ENCODE results near the gene FOXO3.

Gene FOXO3

DNA sequence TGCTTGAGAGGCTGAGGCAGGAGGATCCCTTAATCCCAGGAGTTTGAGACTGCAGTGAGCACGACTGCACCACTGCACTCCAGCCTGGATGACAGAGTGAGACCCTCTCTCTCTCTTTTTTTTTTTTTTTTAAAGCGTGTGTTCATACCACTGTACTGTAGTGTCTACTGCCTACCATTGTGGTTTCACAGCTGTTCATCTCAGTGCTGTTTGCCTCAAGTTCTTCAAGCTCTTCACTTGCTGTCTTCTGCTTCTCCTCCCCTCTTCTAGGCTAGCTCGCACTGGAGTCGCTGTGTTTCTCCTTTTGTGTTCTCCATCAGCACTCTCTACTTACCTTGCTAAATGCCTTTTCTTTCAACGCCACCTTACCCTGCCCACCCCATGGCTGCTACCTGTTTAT lies 7.4 kb downstream of the FOXO3 start:
- Histone ChIP-seq H3K27me3 (ENCODE audit: insufficient read depth, low read depth, severe bottlenecking) (no peaks in the 10 kb centered on the region), H3K27ac (no peak overlapping the region)
- TF ChIP-seq, protein P1, sequence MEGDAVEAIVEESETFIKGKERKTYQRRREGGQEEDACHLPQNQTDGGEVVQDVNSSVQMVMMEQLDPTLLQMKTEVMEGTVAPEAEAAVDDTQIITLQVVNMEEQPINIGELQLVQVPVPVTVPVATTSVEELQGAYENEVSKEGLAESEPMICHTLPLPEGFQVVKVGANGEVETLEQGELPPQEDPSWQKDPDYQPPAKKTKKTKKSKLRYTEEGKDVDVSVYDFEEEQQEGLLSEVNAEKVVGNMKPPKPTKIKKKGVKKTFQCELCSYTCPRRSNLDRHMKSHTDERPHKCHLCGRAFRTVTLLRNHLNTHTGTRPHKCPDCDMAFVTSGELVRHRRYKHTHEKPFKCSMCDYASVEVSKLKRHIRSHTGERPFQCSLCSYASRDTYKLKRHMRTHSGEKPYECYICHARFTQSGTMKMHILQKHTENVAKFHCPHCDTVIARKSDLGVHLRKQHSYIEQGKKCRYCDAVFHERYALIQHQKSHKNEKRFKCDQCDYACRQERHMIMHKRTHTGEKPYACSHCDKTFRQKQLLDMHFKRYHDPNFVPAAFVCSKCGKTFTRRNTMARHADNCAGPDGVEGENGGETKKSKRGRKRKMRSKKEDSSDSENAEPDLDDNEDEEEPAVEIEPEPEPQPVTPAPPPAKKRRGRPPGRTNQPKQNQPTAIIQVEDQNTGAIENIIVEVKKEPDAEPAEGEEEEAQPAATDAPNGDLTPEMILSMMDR (IDR thresholded peaks at IDR 0.05; ENCODE audit: low read depth, low read length), result no peak

DNA sequence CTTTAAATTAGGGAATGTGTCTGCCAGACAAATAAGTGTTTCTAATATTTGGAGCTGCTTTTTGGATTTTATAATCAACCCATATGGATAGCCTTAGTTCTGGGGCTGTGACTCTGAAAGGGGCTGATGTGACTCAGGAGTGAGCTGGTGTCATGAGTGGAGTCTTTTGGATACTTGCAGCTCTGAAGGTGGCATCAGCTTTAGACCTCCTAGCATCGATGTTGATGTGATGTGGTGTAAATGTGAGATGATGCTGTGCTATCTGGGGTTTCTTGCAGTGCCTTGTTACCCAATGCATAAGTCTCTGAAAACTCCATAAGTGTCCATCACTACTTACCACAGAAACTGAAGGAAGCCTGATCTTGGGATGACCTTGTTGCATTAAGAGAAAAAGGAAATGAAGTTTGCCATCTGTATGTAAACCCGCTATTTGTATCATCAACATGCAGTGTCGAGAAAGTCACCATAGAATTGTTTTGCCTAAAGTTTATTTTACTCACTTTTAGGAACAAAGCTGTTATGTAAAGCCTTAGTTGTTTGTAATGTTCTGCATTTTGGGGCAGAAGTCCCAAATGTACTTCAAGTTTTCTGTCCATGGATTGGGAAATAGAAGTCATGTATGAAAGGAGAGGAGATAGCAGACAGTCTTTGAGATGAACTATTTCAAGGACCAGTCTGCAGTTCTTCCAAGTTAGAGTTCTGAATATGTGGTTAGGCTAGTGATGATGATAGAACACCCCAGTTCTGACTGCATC lies 8.0 kb downstream of the FOXO3 start:
- H3K36me3 ChIP-seq, result peaks cover 13% of the 10 kb centered on the region
- H3K4me3 ChIP-seq (ENCODE audit: low read depth, low read length), result no peak overlapping the region
- DNase-seq, result no peak
- TF ChIP-seq, protein P1 (IDR thresholded peaks at IDR 0.05; ENCODE audit: low read depth, low read length), result no peak
- no peaks in the 10 kb centered on the region for H3K9me3 ChIP-seq (ENCODE audit: severe bottlenecking)
- H3K27me3 ChIP-seq (ENCODE audit: insufficient read depth, low read depth, severe bottlenecking), result no peaks in the 10 kb centered on the region
- no peak overlapping the region for H3K27ac ChIP-seq

More for the DNA sequence above, 7.4 kb downstream of the FOXO3 start:
- Histone ChIP-seq H3K4me3 (ENCODE audit: low read depth, low read length) (no peak overlapping the region), H3K9me3 (ENCODE audit: severe bottlenecking) (no peaks in the 10 kb centered on the region), H3K36me3 (peaks cover 13% of the 10 kb centered on the region)
- no peak for DNase-seq

DNA sequence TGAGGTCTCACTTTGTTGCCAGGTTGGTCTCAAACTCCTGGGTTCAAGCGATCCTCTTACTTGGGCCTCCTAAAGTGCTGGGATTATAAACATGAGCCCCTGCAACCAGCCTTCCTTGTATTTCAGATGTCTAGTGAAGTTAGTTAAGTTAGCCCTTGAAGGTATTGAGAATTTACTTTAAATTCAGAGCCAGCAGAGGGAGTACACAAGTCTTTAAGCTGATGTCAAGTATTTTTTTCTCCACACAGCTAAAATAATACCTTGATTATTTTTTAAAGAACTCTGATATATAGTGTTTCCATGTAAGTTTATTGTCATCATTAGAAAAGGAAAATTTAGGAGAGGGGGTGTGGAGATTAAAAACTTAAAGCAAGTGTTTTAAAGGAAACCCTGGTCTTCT lies 9.8 kb downstream of the FOXO3 start:
- peaks cover 13% of the 10 kb centered on the region for H3K36me3 ChIP-seq
- H3K27ac ChIP-seq, result no peak overlapping the region
- no peaks in the 10 kb centered on the region for H3K27me3 ChIP-seq (ENCODE audit: insufficient read depth, low read depth, severe bottlenecking)
- DNase-seq, result no peak
- no peak overlapping the region for H3K4me3 ChIP-seq (ENCODE audit: low read depth, low read length)
- no peaks in the 10 kb centered on the region for H3K9me3 ChIP-seq (ENCODE audit: severe bottlenecking)
- TF ChIP-seq, protein P1 (IDR thresholded peaks at IDR 0.05; ENCODE audit: low read depth, low read length), result no peak

GRCh38 chr6:108574457-108575141 lies 13.9 kb downstream of the FOXO3 start:
- TF ChIP-seq, protein P1 (IDR thresholded peaks at IDR 0.05; ENCODE audit: low read depth, low read length), result no peak
- H3K9me3 ChIP-seq (ENCODE audit: severe bottlenecking), result no peaks in the 10 kb centered on the region
- no peak for DNase-seq
- H3K4me3 ChIP-seq (ENCODE audit: low read depth, low read length), result no peak overlapping the region
- H3K27ac ChIP-seq, result no peak overlapping the region
- peaks cover 6% of the 10 kb centered on the region for H3K36me3 ChIP-seq
- no peaks in the 10 kb centered on the region for H3K27me3 ChIP-seq (ENCODE audit: insufficient read depth, low read depth, severe bottlenecking)

DNA sequence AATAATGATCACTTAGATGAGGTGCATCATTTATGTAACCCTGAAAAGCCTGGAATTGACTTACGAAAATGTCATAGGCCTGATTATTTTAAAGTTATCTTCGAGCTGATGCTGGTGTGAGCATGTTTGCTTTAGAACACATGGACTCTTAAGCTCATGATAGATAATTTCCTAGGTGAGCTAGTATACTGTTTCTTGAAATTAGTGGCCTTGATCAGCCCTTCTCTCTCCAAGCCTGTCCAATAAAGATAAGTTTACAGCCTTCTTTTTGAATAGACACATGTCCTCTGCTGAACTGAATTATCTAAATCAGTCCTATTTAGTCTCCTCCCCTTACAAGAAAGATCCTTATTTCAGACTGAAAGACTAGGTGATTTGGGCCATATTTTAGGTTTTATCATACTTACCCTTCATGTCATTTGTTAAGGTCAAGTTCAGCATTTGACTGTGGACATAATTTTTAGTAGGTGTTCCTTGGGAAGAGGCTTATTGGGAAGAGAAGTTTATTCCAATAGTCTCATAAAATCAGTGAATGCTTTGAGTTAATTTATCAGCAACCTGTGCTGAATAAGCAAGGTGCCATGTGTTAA lies 15.3 kb downstream of the FOXO3 start:
- H3K4me3 ChIP-seq (ENCODE audit: low read depth, low read length), result no peak overlapping the region
- H3K27ac ChIP-seq, result no peak overlapping the region
- H3K27me3 ChIP-seq (ENCODE audit: insufficient read depth, low read depth, severe bottlenecking), result no peaks in the 10 kb centered on the region
- DNase-seq, result no peak
- no peaks in the 10 kb centered on the region for H3K9me3 ChIP-seq (ENCODE audit: severe bottlenecking)
- TF ChIP-seq, protein P1 (IDR thresholded peaks at IDR 0.05; ENCODE audit: low read depth, low read length), result no peak
- H3K36me3 ChIP-seq, result peaks cover 3% of the 10 kb centered on the region; the same call in 1 of the 2 replicates
